MCF 10A (cell line): ENCODE results near the gene PRSS48. TPM values are rescaled to one million over a fixed set of nuclear protein-coding genes. Genes with fewer than 3 reads are reported as not detected.

Experiments
- BruUV-seq: library from RNA; stranded (reverse); fragments of 400-500 nt; replicated peaks from 2 replicates; lab custom pipeline; 2021; lab: Mats Ljungman, UMichigan
- CTCF ChIA-PET: fragments of 300-600 bp; sonication (Branson Sonifier 250); formaldehyde crosslinking; extraction: SDS; loops from one replicate; lab custom pipeline; 2021; ENCODE audit warnings: antibody characterized with exemption, inconsistent platforms; lab: Yijun Ruan, JAX
- POLR2A ChIA-PET: fragments of 300-600, 350-650 bp; sonication (Branson Sonifier 250); formaldehyde crosslinking; extraction: SDS; loops from one replicate; lab custom pipeline; 2020; ENCODE audit warnings: antibody characterized with exemption, inconsistent platforms; lab: Yijun Ruan, JAX
- DNase-seq: peaks from one replicate; pipeline ENCODE4 v3.0.0-alpha.2; 2018; ENCODE audit not compliant: unreplicated experiment
- H3K27ac Mint-ChIP-seq: one replicate; pipeline ENCODE4 v1.8.0; 2022; ENCODE audit warnings: mild to moderate bottlenecking, low read depth, mixed read lengths; ENCODE audit not compliant: unreplicated experiment
- H3K27me3 Mint-ChIP-seq: one replicate; pipeline ENCODE4 v1.8.0; 2022; ENCODE audit warnings: mixed read lengths; ENCODE audit not compliant: insufficient read depth, unreplicated experiment
- H3K36me3 Mint-ChIP-seq: one replicate; pipeline ENCODE4 v1.8.0; 2022; ENCODE audit warnings: mild to moderate bottlenecking, moderate library complexity, mixed read lengths; ENCODE audit not compliant: insufficient read depth, unreplicated experiment
- H3K4me1 Mint-ChIP-seq: one replicate; pipeline ENCODE4 v1.8.0; 2022; ENCODE audit warnings: mixed read lengths; ENCODE audit not compliant: insufficient read depth, unreplicated experiment
- H3K4me3 Mint-ChIP-seq: one replicate; pipeline ENCODE4 v1.8.0; 2022; ENCODE audit warnings: mild to moderate bottlenecking, moderate library complexity, mixed read lengths; ENCODE audit not compliant: unreplicated experiment
- H3K9me3 Mint-ChIP-seq: one replicate; pipeline ENCODE4 v1.8.0; 2022; ENCODE audit warnings: mixed read lengths; ENCODE audit not compliant: unreplicated experiment
- CTCF ChIP-seq: fragments of 200-600 bp; IDR thresholded peaks from one replicate; pipeline ENCODE4 v1.8.0; 2022; ENCODE audit warnings: antibody characterized with exemption, mild to moderate bottlenecking; ENCODE audit not compliant: unreplicated experiment
- intact Hi-C: fragments of 100-400 bp; cut with micrococcal nuclease; formaldehyde crosslinking; loops from 2 replicates; pipeline ENCODE4 v1.14.1; 2022
- total RNA-seq: library from RNA; stranded (reverse); gene quantifications from 2 replicates; pipeline ENCODE4 v1.2.3, GENCODE V29; 2022

PRSS48 gene
- total RNA-seq, 1 experiment from 2014 or later = not detected

- Mint-ChIP-seq H3K36me3 (no peaks in the 10 kb centered on the region), H3K27ac (no peak overlapping the region), H3K9me3 (no peaks in the 10 kb centered on the region), H3K27me3 (no peaks in the 10 kb centered on the region), H3K4me3 (no peak overlapping the region), H3K4me1 (peaks cover 29% of the 10 kb centered on the region)
- no peak for DNase-seq
- ChIA-PET CTCF (no interaction called here), POLR2A (no interaction called here)
- BruUV-seq = no TSS peak
- TF ChIP-seq CTCF = no peak
- intact Hi-C loops = no loop called here
These were observed 17.2 kb upstream of the PRSS48 start for GRCh38 chr4:151259752-151260151.

GRCh38 chr4:151260526-151260925, 16.4 kb upstream of the PRSS48 start:
- no peak overlapping the region for H3K4me3 Mint-ChIP-seq
- no peaks in the 10 kb centered on the region for H3K27me3 Mint-ChIP-seq
- peaks cover 29% of the 10 kb centered on the region for H3K4me1 Mint-ChIP-seq
- BruUV-seq = no TSS peak
- H3K27ac Mint-ChIP-seq = no peak overlapping the region
- ChIA-PET POLR2A (interaction anchor here (0.7 kb wide), 1 partner anchor 464 kb away, joined by 3 read pairs; no protein-coding TSS in a partner anchor), CTCF (no interaction called here)
- intact Hi-C loops = no loop called here
- H3K36me3 Mint-ChIP-seq = no peaks in the 10 kb centered on the region
- no peak for TF ChIP-seq CTCF
- H3K9me3 Mint-ChIP-seq = no peaks in the 10 kb centered on the region
- peak; percentile 36 for DNase-seq

- Mint-ChIP-seq H3K9me3 (no peaks in the 10 kb centered on the region), H3K27ac (no peak overlapping the region), H3K36me3 (no peaks in the 10 kb centered on the region), H3K4me3 (no peak overlapping the region), H3K4me1 (peaks cover 24% of the 10 kb centered on the region), H3K27me3 (no peaks in the 10 kb centered on the region)
- ChIA-PET CTCF (interaction anchor here (1.4 kb wide), 1 partner anchor 13 kb away, joined by 12 read pairs; the partner anchor contains the start of gene PRSS48), POLR2A (no interaction called here)
- BruUV-seq = no TSS peak
- no peak for DNase-seq
- TF ChIP-seq CTCF = no peak
- intact Hi-C loops = no loop called here
These were observed 13.5 kb upstream of the PRSS48 start for GRCh38 chr4:151263455-151263854.

- Mint-ChIP-seq H3K4me1 (peaks cover 9% of the 10 kb centered on the region), H3K27ac (no peak overlapping the region), H3K36me3 (no peaks in the 10 kb centered on the region), H3K4me3 (no peak overlapping the region), H3K9me3 (no peaks in the 10 kb centered on the region), H3K27me3 (no peaks in the 10 kb centered on the region)
- POLR2A ChIA-PET = interaction anchor here (0.7 to 1.0 kb wide), 3 partner anchors 18 to 40 kb away, joined by 3 read pairs; no protein-coding TSS in a partner anchor
- intact Hi-C loops = no loop called here
- no peak for DNase-seq
- no peak for TF ChIP-seq CTCF
- CTCF ChIA-PET = interaction anchor here (0.6 to 3.0 kb wide), 5 partner anchors 10 to 1142 kb away, joined by 3 to 16 read pairs (median 4); partner anchors contain the start of gene PRSS48
- BruUV-seq = no TSS peak
These were observed 10.5 kb upstream of the PRSS48 start for GRCh38 chr4:151266497-151266896.
